HG03469 (cell line): Measurements from ENCODE around the gene ABCD1.
A peak's percentile ranks its signal among the peaks of the same experiment; 100 is the strongest.
"Not testable (repeated sequence)": the region's sequence is repeated elsewhere in the genome, so short reads cannot be mapped to it uniquely, and the experiment has no call there.

Source experiments
- ATAC-seq: cut with Tn5 transposase; IDR thresholded peaks from one replicate; pipeline ENCODE4 v1.9.1; 2021; ENCODE audit warnings: mild to moderate bottlenecking, moderate library complexity, moderate number of reproducible peaks; ENCODE audit not compliant: unreplicated experiment

ABCD1 gene

DNA sequence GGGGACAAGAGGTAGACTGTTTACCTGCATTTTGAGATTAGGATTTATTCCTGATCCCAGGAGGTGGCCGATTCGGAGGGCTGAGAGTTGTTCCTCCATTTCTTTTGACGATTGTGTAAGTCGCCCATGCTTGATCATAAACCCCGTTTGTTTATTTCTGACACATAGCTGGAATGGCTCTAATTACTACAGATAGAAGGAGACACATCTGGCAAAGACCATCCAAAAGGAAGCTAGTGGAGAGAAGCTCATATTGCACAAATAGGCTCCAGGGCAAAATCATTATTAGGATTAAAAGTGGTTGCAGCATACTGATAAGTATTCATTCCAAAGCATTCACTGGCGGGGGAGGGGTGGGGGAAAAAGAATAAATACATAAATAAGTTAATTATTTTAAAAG, 22.3 kb downstream of the ABCD1 start:
- ATAC-seq, result not testable (repeated sequence)

DNA sequence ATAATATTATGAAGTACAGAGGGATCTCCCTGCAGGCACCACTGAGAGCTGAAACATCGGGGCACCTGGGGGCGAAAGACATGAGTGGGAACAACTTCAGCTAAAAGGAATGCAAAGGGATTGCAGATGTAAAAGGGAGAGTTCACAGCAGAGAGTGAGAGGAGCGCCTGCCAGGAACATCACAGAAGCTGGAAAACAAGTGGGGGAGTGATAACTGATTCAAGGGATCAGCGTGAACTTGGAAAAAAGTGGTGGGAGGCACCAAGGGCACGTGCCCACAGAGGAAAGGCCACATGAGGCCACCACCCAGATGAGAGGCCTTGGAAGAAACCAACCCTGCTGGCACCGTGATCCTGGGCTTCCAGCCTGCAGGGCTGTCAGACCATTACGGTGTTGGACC, 24.4 kb downstream of the ABCD1 start:
- ATAC-seq, result not testable (repeated sequence)

DNA sequence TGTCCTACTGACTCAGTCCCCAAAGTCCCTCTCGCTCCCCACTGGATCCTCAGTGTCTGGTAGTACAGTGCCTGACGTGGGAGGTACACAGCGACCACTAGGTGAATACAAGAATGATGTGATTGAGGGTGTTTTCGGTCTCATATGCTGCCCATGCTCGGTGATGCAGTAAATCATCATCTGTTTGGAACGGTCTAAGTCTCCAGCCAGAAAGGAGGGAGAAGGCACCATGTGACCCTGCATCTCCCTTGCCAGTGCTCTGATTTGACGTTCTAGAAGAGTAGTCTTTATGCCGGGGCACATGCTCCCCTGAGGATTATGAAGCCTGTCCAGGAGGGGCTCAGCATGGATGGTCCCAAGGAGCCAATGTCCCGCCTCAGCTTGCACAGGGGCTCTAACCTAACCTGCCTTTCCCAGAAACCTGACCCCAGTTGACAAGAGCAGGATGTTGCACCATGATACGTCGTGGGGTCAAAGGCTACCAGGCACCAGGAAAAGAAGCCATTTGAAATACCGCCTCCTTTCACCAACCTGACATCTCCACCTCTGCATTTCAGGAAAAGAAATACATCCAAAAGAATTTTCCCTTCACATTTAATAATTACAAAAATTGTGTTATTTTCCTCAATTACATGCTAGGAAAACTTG, 25.6 kb downstream of the ABCD1 start:
- no peak for ATAC-seq

DNA sequence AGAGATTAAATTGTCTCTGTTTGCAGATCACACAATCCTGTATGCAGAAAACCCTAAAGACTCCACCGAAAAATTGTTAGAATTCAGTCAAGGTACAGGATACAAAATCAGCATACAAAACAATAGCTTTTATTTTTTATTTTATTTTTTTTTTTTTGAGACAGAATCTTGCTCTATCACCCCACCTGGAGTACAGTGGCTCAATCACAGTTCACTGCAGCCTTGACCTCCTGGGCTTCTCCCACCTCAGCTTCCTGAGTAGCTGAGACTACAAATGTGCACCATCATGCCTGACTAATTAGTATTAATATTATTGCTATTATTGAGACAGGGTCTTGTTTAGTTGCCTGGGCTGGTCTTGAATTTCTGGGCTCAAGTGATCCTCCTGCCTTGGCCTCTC, 30.5 kb downstream of the ABCD1 start:
- no peak for ATAC-seq

DNA sequence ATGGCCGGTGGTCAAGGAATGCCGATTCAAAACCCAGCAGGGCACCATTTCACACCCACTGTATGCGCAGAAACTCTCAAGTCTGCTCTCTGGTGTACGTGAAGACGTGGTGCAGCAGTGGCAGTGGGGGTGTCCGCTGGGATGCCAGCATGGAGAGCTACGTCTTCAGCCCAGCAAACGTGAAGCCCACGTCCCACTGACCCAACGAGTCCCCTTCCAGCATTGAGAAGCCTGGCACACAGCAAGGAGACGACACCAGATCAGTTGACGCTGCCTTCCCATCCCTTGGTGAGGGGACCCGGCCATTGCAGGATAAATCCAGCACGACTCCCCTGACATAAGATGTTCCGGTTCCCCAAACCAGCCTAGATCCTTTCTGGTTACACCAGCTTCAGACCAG, 37.2 kb downstream of the ABCD1 start:
- no peak for ATAC-seq

DNA sequence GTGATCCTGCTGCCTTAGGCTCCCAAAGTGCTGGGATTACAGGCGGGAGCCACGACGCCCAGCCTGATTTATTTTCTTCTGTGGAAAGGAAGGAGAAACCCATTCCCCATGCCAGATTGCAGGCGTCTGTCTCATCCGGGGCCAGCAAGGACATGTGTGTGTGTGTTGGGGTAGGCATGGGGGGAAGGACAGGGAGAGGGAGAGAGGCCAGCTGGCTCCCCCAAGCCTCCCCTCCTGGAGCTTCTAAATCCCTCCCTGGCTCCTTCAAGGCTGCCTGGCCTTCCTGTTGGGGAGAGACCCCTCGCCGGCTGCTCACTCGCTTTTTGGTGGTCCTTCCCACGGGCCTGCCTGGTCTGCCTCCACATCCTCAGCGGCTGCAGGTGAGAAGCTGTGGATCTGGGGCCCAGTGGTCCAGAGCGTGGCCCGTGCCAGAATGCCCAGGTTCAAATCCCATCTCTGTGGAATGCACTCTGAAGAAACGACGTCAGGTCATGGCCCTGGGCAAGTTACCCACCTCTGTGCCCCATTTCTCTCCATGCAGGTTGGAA, 38.0 kb downstream of the ABCD1 start:
- no peak for ATAC-seq

DNA sequence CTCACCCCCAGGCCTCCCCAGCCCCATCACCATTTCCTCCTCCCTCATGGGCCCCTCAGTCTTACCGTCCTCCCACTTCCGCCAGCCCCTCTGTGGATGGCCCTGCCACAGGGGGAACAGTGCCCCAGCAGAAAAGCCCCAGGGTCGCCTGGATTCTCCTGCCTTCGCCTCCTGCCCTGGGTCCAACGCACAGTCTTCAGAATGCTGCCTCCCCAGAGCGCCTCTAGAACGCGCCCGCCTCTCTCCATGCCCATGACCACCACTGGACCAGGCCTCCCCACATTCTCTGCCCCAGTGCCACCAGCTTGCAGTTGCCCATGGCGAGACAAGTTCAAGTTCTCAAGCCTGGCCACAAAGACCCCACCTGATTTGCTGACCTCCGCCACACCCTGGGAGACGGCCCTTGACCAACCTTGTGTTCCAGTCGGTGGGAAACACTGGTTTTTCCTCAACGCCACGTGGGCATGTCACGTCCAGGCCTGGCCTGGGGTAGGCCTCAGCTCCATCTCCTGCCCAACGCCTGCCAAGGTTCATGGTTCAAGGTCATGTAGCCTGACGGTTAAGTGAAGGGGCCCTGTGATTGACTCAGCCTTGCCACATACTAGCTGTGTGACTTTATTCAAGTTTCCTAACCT, 38.8 kb downstream of the ABCD1 start:
- ATAC-seq, result no peak

DNA sequence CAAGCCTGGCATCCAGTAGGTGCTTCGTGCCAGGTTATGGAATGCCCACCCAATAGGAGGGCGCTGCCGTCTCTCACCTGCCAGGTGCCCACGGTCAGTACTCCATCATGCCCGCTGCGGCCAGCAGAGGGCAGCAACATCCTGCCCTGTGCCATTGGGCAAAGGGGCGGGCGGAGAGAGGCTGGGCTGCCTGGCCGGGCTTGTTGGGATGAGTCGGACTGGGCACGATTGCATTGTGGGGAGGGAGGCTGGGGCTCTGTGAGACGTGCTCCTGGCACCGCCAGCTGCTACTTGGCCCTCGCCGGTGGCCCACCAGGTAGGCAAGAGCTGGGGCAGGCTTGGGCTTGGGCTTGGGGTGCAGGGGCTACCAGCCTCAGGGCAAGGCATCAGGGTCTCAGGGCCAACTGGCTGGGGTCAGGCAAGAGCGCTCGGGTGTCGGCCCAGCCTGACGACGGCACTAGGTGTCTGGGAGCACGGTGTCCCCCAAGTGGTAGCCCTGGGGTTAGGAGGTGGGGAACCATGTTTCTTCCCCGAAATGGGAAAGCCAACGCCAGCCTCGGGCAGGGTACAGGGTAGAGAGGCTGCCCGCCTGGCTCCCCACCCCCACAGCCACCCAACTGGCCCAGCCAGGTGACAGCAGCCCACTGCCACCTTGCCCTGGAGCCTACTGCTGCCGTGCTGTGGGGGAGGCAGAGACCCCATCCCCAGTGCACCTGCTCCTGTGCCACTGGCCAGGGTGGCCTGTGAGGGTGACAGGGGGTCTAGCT, 39.5 kb downstream of the ABCD1 start, which contains the start of gene PLXNB3:
Gene PLXNB3 (plus strand): TSS at position 261 of the 767 bp plus-strand sequence. CDS start 1,287 bp downstream, outside the sequence.
- peak; percentile 46 for ATAC-seq

DNA sequence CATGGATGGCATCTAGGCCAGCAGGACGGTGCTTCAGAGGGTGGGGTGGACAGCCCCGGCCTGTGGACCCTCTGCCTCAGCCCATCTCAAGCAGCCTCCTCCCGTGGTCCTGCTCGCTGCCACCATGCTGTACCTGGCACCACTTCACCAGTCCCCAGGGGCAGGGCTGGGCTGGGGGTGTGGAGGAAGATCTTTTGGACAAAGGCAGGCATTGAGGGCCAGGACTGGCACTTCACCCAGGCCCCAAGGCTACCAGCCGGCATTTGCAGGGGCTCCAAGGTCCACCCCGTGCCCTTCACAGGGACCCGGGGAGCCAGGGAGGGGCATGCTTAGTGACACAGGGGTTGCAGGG, 40.1 kb downstream of the ABCD1 start:
- no peak for ATAC-seq

DNA sequence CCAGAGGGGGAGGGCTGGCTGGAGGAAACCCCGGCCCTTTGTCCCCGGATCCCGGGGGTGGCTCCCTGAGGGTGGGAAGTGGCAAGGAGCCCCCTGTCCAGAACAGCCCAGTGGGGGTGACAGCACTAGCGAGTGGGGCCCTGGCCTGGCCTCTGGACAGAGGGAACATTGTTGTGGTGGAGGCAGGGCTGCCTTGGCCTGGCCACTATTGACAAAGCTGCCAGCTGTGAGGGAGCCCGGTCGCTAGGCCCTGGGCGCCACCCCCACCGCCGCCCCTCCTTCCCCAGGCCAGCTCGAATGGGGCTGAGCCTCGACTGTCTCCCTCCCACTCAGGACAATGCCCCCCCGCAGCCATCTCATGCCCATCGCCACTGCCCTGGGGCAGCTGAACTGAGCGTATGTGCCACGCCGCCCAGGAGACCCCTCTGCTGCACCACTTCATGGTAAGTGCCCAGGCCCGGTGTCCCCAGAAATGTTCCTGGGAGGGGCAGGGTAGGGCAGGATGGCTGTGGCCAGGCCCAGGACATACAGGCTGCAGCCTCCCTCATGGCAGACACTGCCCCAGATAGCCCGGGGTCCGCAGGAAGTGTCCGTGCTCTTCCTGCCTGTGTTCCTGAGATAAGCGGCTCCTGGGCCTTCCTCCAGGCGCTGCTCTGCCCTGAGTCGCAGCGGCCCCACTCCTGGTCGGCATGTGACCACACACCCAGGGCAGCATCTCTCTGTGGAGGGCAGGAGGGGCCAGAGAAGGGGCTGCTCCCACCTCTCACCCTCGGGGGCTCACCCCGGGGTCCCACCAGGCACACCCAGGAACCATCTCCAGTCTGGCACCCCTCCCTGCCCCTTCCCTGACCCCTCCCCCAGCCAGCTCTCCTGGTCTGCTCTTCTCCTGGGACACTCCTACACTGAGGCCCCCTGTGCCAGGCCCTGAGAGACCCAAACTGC, 40.8 kb downstream of the ABCD1 start:
- no peak for ATAC-seq

DNA sequence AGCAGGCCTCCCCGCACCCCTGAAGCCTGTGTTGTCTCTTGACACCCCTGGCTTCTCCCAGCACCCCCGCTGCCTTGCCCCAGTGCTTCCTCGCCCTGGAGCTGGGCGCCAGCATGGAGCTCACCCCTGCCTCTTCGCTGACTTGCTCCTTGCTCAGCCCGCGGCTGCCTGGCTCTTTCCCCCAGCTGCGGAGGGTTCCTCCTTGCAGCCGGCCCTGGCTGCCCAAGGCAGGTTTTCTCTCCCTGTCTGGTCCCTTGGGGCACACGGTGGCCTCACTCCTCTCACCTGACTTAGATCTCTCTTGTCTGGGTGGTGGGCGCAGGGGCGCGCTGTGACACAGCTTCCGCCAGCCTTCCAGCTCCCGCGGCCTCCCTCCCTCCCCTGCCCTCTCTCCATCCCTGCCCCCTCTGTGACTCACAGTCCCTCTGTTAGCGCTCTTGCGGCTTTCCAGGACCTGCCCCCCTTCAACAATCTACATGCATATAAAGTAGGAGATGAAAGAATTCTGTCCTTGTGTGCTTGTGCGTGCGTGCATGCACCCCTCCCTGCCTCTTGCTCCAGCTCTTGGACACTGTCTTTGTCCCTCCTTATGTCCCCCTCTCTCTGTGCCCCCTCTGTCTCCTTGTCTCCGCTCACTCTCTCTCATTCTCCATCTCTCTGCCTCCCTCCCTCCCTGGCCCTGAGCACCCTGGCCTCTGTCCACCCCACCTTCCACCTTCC, 41.6 kb downstream of the ABCD1 start:
- ATAC-seq, result no peak

DNA sequence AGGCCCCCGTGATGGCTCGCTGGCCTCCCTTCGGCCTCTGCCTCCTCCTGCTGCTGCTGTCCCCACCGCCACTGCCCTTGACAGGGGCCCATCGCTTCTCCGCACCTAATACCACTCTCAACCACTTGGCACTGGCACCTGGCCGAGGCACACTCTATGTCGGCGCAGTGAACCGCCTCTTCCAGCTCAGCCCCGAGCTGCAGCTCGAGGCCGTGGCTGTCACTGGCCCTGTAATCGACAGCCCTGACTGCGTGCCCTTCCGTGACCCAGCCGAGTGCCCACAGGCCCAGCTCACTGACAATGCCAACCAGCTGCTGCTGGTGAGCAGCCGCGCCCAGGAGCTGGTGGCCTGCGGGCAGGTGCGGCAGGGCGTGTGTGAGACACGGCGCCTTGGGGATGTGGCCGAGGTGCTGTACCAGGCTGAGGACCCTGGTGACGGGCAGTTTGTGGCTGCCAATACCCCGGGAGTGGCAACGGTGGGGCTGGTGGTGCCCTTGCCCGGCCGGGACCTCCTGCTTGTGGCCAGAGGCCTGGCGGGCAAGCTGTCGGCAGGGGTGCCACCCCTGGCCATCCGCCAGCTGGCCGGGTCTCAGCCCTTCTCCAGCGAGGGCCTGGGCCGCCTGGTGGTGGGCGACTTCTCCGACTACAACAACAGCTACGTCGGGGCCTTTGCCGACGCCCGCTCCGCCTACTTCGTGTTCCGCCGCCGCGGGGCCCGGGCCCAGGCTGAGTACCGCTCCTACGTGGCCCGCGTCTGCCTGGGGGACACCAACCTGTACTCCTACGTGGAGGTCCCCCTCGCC, 42.4 kb downstream of the ABCD1 start:
- ATAC-seq, result no peak

DNA sequence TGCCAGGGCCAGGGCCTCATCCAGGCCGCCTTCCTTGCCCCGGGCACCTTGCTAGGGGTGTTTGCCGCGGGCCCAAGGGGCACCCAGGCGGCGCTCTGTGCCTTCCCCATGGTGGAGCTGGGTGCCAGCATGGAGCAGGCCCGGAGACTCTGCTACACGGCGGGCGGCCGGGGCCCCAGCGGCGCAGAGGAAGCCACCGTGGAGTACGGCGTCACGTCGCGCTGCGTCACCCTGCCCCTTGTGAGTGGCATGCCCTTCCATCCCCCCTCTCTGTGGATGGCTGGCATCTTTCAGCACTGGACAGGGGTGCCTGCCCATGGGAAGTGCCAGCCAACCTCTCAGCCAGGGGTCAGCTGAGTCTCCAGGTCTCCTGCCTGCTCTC, 43.0 kb downstream of the ABCD1 start:
- no peak for ATAC-seq

DNA sequence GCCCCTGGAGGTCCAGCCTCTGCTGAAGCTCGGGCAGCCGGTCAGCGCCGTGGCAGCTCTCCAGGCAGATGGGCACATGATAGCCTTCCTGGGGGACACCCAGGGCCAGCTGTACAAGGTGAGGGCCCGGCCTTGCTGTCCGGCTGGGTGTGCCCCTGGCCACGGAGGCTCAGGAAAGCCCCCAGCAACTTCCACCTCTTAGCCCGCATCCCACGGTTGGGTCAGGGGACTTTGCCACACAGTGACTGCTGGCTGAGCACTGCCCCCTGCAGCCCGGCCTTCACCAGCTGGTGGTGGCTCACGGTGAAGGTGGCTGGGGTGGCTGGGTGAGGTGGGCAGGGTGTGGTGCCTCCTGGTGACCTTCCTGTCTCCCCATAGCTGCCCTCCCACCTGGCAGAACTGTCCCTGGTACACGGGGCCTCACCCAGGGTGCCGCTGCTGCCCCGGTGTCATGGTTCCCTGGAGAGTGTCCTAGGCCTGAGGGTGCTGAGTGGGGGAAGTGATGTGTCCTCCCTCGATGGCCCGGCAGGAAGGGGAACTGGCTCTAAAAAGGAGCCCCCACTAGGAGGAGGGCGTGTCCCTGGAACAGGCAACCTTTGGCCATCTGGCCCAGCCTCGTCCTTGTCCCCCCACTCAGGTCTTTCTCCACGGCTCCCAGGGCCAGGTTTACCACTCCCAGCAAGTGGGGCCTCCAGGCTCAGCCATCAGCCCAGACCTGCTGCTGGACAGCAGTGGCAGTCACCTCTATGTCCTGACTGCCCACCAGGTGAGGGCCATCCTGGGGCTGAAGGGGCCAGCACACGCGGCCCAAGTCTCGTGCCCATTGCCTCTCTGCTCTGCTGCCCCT, 43.9 kb downstream of the ABCD1 start:
- no peak for ATAC-seq

DNA sequence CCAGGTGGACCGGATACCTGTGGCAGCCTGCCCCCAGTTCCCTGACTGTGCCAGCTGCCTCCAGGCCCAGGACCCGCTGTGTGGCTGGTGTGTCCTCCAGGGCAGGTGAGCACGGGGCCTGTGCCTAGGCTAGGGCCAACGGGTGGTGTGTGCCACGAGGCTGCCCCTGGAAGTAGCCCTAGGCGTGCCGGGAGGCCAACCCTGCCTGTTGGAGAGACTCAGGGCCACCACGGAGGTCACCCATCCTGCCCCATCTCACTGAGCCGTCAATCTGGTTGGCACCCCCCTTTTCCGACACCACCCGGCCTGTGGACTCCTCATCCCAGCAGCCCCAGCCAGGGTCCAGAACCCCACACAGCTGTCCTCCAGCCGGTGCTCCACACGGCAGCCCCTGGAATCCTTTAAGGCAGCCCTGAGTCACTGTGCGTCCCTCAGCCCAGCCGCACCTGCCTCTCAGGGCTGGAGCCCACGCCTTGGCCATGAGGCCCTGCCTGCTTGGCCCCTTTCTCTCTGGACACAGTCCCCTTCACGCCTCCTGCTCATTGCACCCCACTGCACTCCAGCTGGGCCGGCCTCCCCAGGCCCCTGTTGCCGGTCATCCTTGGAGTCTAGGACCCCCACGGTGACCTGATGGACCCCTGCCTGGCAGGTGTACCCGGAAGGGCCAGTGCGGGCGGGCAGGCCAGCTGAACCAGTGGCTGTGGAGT, 44.7 kb downstream of the ABCD1 start:
- ATAC-seq, result no peak

DNA sequence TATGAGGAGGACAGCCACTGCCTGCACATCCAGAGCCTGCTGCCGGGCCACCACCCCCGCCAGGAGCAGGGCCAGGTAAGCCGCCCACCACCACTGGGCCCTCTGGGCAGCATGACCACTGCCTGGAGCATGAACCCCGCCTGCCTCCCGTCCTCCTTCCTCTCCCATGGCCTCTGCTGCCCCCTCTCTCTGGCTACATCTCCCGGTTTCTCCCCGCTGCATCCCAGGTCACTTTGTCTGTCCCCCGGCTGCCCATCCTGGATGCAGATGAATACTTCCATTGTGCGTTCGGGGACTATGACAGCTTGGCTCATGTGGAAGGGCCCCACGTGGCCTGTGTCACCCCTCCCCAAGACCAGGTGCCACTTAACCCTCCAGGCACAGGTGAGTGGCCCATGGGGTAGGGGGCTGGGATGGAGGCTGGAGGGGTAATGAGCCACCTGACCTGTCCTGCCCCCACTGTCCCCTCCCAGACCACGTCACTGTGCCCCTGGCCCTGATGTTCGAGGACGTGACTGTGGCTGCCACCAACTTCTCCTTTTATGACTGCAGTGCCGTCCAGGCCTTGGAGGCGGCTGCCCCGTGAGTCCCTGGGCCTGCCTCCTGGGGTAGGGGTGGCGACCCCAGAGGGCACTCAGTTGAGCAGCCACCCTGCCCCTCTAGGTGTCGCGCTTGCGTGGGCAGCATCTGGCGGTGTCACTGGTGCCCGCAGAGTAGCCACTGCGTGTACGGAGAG, 45.4 kb downstream of the ABCD1 start:
- ATAC-seq, result no peak
